Keratinocyte (primary cell): ENCODE data around the gene RSPRY1.

ENCODE experiments used
- CTCF ChIP-seq, 3 experiments: IDR thresholded peaks in 1 of 3; conservative IDR thresholded peaks in 1 of 3; optimal IDR thresholded peaks in 1 of 3; 2 replicates in 2 of 3; 3 replicates in 1 of 3; pipeline versions ENCODE3 to v1.5.1; 2011; ENCODE audit warnings: low read length in 3 of 3, mild to moderate bottlenecking in 3 of 3, moderate library complexity in 2 of 3, control low read depth in 1 of 3, inconsistent platforms in 1 of 3; ENCODE audit not compliant: insufficient read depth in 2 of 3; ENCODE audit errors: extremely low read depth in 1 of 3
- EZH2 ChIP-seq: IDR thresholded peaks from one replicate; pipeline ENCODE4 v1.6.1; 2012; ENCODE audit warnings: inconsistent platforms, mild to moderate bottlenecking, low read length, moderate library complexity

GRCh38 chr16:57157533-57157932 is 28.6 kb upstream of the RSPRY1 start:
- TF ChIP-seq CTCF (optimal IDR thresholded peaks at IDR 0.05 in 1 of 3, IDR thresholded peaks at IDR 0.05 in 1 of 3, conservative IDR thresholded peaks at IDR 0.05 in 1 of 3; ENCODE audit: extremely low read depth in 1 of 3, insufficient read depth in 2 of 3, low read length in 3 of 3) (no peak), EZH2 (no peak)
